GM23338 (cell line): ENCODE measurements around the gene RMND1. TPM values are rescaled to one million over a fixed set of nuclear protein-coding genes. Genes with fewer than 3 reads are reported as not detected.

ENCODE experiments used
- ATAC-seq: fragments of 200-7000 bp; cut with Tn5 transposase; 3 replicates; pipeline ENCODE4 v1.9.1; 2020
- DNase-seq: peaks from one replicate; pipeline ENCODE4 v3.0.0-alpha.2; 2015; ENCODE audit warnings: low spot score
- H2AFZ ChIP-seq: fragments of 200-600 bp; sonication (generic); 2 replicates; pipeline ENCODE4 v1.8.0; 2016; ENCODE audit warnings: antibody characterized with exemption, mild to moderate bottlenecking, moderate library complexity
- H3F3A ChIP-seq: fragments of 200-600 bp; sonication (generic); replicated peaks from 2 replicates; pipeline ENCODE4 v1.8.0; 2017; ENCODE audit warnings: antibody characterized with exemption, mixed run types, low read depth
- H3K27ac ChIP-seq: fragments of 200-600 bp; sonication (generic); 2 replicates; pipeline ENCODE4 v1.6.1; 2016; ENCODE audit warnings: low read depth
- H3K27me3 ChIP-seq: fragments of 200-600 bp; sonication (generic); 2 replicates; pipeline ENCODE4 v1.8.0; 2016; ENCODE audit warnings: mild to moderate bottlenecking, mixed run types, moderate library complexity; ENCODE audit not compliant: insufficient read depth
- H3K36me3 ChIP-seq: fragments of 200-600 bp; sonication (generic); 2 replicates; pipeline ENCODE4 v1.8.0; 2016; ENCODE audit warnings: mild to moderate bottlenecking; ENCODE audit not compliant: insufficient read depth
- H3K4me1 ChIP-seq: fragments of 200-600 bp; sonication (generic); 2 replicates; pipeline ENCODE4 v1.8.0; 2016; ENCODE audit warnings: mild to moderate bottlenecking, moderate library complexity; ENCODE audit not compliant: insufficient read depth
- H3K4me2 ChIP-seq: fragments of 200-600 bp; sonication (generic); 2 replicates; pipeline ENCODE4 v1.7.1; 2017; ENCODE audit warnings: mixed run types
- H3K4me3 ChIP-seq: fragments of 200-600 bp; sonication (generic); 2 replicates; pipeline ENCODE4 v1.6.1; 2016; ENCODE audit warnings: mixed run types
- H3K79me2 ChIP-seq: fragments of 200-600 bp; sonication (generic); replicated peaks from 2 replicates; pipeline ENCODE4 v1.8.0; 2017; ENCODE audit warnings: mild to moderate bottlenecking; ENCODE audit not compliant: insufficient read depth
- H3K9me2 ChIP-seq: fragments of 200-600 bp; sonication (generic); 2 replicates; pipeline ENCODE4 v1.8.0; 2017; ENCODE audit not compliant: insufficient read depth
- H4K20me1 ChIP-seq: fragments of 200-600 bp; sonication (generic); replicated peaks from 2 replicates; pipeline ENCODE4 v1.8.0; 2017; ENCODE audit warnings: mild to moderate bottlenecking; ENCODE audit not compliant: insufficient read depth
- H3K27ac Mint-ChIP-seq: 2 replicates; pipeline ENCODE4 v1.8.0; 2020; ENCODE audit warnings: inconsistent platforms, mild to moderate bottlenecking, moderate library complexity, mixed read lengths
- H3K27me3 Mint-ChIP-seq: 3 replicates; pipeline ENCODE4 v1.8.0; 2022; ENCODE audit warnings: low read depth, mild to moderate bottlenecking, moderate library complexity, mixed read lengths, inconsistent platforms; ENCODE audit not compliant: insufficient read depth, poor library complexity
- H3K36me3 Mint-ChIP-seq: 3 replicates; pipeline ENCODE4 v1.8.0; 2021; ENCODE audit warnings: low read depth, mild to moderate bottlenecking, inconsistent platforms, moderate library complexity, mixed read lengths
- H3K4me1 Mint-ChIP-seq: 3 replicates; pipeline ENCODE4 v1.8.0; 2020; ENCODE audit warnings: mild to moderate bottlenecking, inconsistent platforms, mixed read lengths
- H3K4me3 Mint-ChIP-seq: 3 replicates; pipeline ENCODE4 v1.8.0; 2021; ENCODE audit warnings: moderate library complexity, mild to moderate bottlenecking, inconsistent platforms, mixed read lengths
- H3K9me3 Mint-ChIP-seq: 3 replicates; pipeline ENCODE4 v1.8.0; 2020; ENCODE audit warnings: moderate library complexity, mild to moderate bottlenecking, inconsistent platforms, mixed read lengths
- CREB1 ChIP-seq: fragments of 250-450 bp; sonication (Bioruptor Pico); IDR thresholded peaks from 2 replicates; pipeline ENCODE4 v1.5.0; 2020; ENCODE audit warnings: low read depth, mild to moderate bottlenecking, moderate library complexity
- EZH2 ChIP-seq: fragments of 200-600 bp; sonication (generic); IDR thresholded peaks from one replicate; pipeline ENCODE4 v1.8.0; 2017; ENCODE audit warnings: antibody characterized with exemption, mild to moderate bottlenecking, low read depth; ENCODE audit not compliant: unreplicated experiment
- EZH2phosphoT487 ChIP-seq: fragments of 200-600 bp; sonication (generic); IDR thresholded peaks from one replicate; pipeline ENCODE4 v1.8.1; 2018; ENCODE audit warnings: antibody characterized with exemption; ENCODE audit not compliant: unreplicated experiment
- JUNB ChIP-seq: IDR thresholded peaks from one replicate; pipeline ENCODE4 v1.6.1; 2016; ENCODE audit warnings: antibody characterized with exemption; ENCODE audit not compliant: unreplicated experiment
- NANOG ChIP-seq: IDR thresholded peaks from 2 replicates; pipeline ENCODE4 v1.6.1; 2016; ENCODE audit warnings: antibody characterized with exemption, borderline replicate concordance
- POLR2AphosphoS5 ChIP-seq: IDR thresholded peaks from 2 replicates; pipeline ENCODE4 v1.6.1; 2016; ENCODE audit warnings: antibody characterized with exemption, low read depth
- STAT1 ChIP-seq: IDR thresholded peaks from one replicate; pipeline ENCODE4 v1.6.1; 2016; ENCODE audit warnings: antibody characterized with exemption; ENCODE audit not compliant: unreplicated experiment
- ZNF114 ChIP-seq: fragments of 250-450 bp; sonication (Bioruptor Pico); IDR thresholded peaks from 2 replicates; pipeline ENCODE4 v1.5.0; 2020; ENCODE audit warnings: mild to moderate bottlenecking, moderate library complexity
- ZNF331 ChIP-seq: fragments of 250-450 bp; sonication (Bioruptor Pico); IDR thresholded peaks from 2 replicates; pipeline ENCODE4 v1.5.0; 2020; ENCODE audit warnings: low read depth, mild to moderate bottlenecking, moderate library complexity
- ZNF462 ChIP-seq: fragments of 250-450 bp; sonication (Bioruptor Pico); IDR thresholded peaks from 2 replicates; pipeline ENCODE4 v1.5.0; 2020; ENCODE audit warnings: mild to moderate bottlenecking, moderate library complexity
- polyA plus RNA-seq: library from polyadenylated mRNA; unstranded; fragments of >200 nt; fragmentation: Nextera tagmentation; extraction: Ambion mirVana; gene quantifications from 2 replicates; pipeline ENCODE4 v1.2.1, GENCODE V29; 2016
- total RNA-seq: library from RNA; depleted of rRNA; stranded (reverse); fragments of >200 nt; shearing (Covaris generic); gene quantifications from 2 replicates; pipeline ENCODE4 v1.2.3, GENCODE V29; 2014
- TF ChIP-seq, protein P1 (sequence below): IDR thresholded peaks from 2 replicates; pipeline ENCODE4 v1.6.1; 2016; ENCODE audit warnings: antibody characterized with exemption
- TF ChIP-seq, protein P2 (sequence below): IDR thresholded peaks from one replicate; pipeline ENCODE4 v1.6.1; 2018; ENCODE audit warnings: antibody characterized with exemption; ENCODE audit not compliant: unreplicated experiment
- TF ChIP-seq, protein P3 (sequence below), 2 experiments: fragments of 200-600 bp in 1 of 2; sonication (generic) in 1 of 2; conservative IDR thresholded peaks; 2 replicates each; pipeline versions ENCODE4 v1.5.1 to v1.6.1; 2016 to 2017; ENCODE audit warnings: antibody characterized with exemption in 2 of 2, low read depth in 2 of 2, mild to moderate bottlenecking in 2 of 2, moderate library complexity in 1 of 2

Gene RMND1
- total and polyA plus RNA-seq, 2 experiments from 2014 or later: 27.5 to 34.4 TPM

DNA sequence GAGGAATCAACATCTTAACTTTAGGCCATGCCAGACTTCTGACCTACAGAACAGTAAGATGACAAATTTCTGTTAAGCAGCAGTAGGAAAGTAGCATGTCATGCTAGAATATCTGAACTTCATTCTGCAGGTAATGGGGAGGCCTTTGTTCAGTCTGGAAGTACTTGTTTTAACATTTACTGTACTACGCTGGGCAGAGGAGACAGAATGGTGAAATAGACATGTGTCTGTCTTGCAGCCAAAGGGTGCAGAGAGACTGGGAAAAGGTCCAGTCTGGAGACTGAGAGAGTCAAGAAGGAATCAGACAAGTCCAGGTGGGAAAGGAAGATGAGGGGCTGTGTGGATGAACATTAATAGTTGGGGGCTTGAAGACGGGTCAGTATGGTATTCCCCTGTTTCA lies 43.1 kb downstream of the RMND1 start:
- no peaks in the 10 kb centered on the region for H3K27me3 ChIP-seq
- H3K36me3 ChIP-seq: peaks cover 9% of the 10 kb centered on the region
- H4K20me1 ChIP-seq: peaks cover 17% of the 10 kb centered on the region; the same call in 1 of the 2 replicates
- Mint-ChIP-seq H3K4me1 (no peaks in the 10 kb centered on the region), H3K27ac (peak overlapping the region; percentile 3; the same call in 1 of the 2 replicates), H3K4me3 (no peak overlapping the region), H3K9me3 (no peaks in the 10 kb centered on the region; the same call in 2 of the 3 replicates), H3K27me3 (peaks cover 15% of the 10 kb centered on the region), H3K36me3 (peaks cover 67% of the 10 kb centered on the region)
- H3K9me2 ChIP-seq: no peaks in the 10 kb centered on the region
- H3K4me1 ChIP-seq: no peaks in the 10 kb centered on the region
- TF ChIP-seq STAT1: no peak
- TF ChIP-seq, protein P1, sequence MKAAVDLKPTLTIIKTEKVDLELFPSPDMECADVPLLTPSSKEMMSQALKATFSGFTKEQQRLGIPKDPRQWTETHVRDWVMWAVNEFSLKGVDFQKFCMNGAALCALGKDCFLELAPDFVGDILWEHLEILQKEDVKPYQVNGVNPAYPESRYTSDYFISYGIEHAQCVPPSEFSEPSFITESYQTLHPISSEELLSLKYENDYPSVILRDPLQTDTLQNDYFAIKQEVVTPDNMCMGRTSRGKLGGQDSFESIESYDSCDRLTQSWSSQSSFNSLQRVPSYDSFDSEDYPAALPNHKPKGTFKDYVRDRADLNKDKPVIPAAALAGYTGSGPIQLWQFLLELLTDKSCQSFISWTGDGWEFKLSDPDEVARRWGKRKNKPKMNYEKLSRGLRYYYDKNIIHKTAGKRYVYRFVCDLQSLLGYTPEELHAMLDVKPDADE: no peak
- no peak for TF ChIP-seq ZNF462 (CRISPR knock-in tag)
- TF ChIP-seq EZH2phosphoT487: no peak
- TF ChIP-seq EZH2: no peak
- no peak for TF ChIP-seq ZNF331 (CRISPR knock-in tag)
- TF ChIP-seq, protein P2, sequence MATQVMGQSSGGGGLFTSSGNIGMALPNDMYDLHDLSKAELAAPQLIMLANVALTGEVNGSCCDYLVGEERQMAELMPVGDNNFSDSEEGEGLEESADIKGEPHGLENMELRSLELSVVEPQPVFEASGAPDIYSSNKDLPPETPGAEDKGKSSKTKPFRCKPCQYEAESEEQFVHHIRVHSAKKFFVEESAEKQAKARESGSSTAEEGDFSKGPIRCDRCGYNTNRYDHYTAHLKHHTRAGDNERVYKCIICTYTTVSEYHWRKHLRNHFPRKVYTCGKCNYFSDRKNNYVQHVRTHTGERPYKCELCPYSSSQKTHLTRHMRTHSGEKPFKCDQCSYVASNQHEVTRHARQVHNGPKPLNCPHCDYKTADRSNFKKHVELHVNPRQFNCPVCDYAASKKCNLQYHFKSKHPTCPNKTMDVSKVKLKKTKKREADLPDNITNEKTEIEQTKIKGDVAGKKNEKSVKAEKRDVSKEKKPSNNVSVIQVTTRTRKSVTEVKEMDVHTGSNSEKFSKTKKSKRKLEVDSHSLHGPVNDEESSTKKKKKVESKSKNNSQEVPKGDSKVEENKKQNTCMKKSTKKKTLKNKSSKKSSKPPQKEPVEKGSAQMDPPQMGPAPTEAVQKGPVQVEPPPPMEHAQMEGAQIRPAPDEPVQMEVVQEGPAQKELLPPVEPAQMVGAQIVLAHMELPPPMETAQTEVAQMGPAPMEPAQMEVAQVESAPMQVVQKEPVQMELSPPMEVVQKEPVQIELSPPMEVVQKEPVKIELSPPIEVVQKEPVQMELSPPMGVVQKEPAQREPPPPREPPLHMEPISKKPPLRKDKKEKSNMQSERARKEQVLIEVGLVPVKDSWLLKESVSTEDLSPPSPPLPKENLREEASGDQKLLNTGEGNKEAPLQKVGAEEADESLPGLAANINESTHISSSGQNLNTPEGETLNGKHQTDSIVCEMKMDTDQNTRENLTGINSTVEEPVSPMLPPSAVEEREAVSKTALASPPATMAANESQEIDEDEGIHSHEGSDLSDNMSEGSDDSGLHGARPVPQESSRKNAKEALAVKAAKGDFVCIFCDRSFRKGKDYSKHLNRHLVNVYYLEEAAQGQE: no peak
- no peak for TF ChIP-seq CREB1 (CRISPR knock-in tag)
- TF ChIP-seq JUNB: no peak
- no peak for TF ChIP-seq POLR2AphosphoS5
- no peak for TF ChIP-seq NANOG
- TF ChIP-seq, protein P3, sequence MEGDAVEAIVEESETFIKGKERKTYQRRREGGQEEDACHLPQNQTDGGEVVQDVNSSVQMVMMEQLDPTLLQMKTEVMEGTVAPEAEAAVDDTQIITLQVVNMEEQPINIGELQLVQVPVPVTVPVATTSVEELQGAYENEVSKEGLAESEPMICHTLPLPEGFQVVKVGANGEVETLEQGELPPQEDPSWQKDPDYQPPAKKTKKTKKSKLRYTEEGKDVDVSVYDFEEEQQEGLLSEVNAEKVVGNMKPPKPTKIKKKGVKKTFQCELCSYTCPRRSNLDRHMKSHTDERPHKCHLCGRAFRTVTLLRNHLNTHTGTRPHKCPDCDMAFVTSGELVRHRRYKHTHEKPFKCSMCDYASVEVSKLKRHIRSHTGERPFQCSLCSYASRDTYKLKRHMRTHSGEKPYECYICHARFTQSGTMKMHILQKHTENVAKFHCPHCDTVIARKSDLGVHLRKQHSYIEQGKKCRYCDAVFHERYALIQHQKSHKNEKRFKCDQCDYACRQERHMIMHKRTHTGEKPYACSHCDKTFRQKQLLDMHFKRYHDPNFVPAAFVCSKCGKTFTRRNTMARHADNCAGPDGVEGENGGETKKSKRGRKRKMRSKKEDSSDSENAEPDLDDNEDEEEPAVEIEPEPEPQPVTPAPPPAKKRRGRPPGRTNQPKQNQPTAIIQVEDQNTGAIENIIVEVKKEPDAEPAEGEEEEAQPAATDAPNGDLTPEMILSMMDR (conservative IDR thresholded peaks at IDR 0.05; ENCODE audit: low read depth in 2 of 2): no peak
- TF ChIP-seq ZNF114 (CRISPR knock-in tag): no peak
- DNase-seq: no peak
- H2AFZ ChIP-seq: no peak overlapping the region
- no peak overlapping the region for H3K4me3 ChIP-seq
- 0 out of 2 replicates have a peak, but pooled peaks cover 7% of the 10 kb centered on the region for H3F3A ChIP-seq
- ATAC-seq: no peak
- no peak overlapping the region for H3K4me2 ChIP-seq
- H3K27ac ChIP-seq: no peak overlapping the region
- H3K79me2 ChIP-seq: peaks cover 10% of the 10 kb centered on the region; the same call in 1 of the 2 replicates
